Measurements from ENCODE around the gene PPFIA4. TPM values are rescaled to one million over a fixed set of nuclear protein-coding genes. Genes with fewer than 3 reads are reported as not detected.

The PPFIA4 gene
- polyA plus RNA-seq, 1 donor (not counting 4 experiments of a cell fraction or from before 2014, with no cell fraction given), result 2.3 TPM

DNA sequence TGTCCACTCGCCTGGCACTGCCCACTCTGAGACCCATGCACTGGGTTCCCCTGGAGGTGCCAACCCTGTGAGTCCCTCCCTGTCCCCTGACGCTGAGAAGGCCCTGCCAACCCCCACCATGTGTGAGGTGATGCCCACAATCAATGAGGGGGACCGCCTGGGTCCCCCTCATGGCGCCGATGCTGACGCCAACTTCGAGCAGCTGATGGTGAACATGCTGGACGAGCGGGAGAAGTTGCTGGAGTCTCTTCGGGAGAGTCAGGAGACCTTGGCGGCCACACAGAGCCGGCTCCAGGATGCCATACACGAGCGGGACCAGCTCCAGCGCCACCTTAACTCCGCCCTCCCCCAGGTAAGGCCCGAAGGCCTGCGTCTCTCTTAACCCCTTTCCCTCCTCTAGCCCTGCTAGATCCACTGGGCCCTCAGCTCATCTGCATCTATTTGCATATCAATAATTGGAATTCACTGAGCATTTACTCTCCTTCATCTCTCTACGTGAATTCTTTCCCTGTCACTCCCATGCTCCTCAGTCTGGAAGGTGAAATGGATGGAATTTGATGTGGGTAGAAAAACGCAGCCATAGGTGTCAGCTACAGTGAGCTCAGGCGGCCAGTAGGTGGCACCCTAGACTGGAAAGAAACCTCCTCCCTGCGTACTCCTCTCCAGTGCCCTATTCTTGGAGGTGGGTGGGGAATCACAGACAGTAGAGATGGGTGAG is 12.8 kb downstream of the PPFIA4 start:
- Histone ChIP-seq H3K79me2 (ENCODE audit: control insufficient read depth, insufficient read depth, low read length) (no peaks in the 10 kb centered on the region), H3K4me3 (ENCODE audit: control insufficient read depth in 2 of 3, extremely low read depth in 1 of 3, insufficient read depth in 2 of 3, low read depth in 1 of 3, low read length in 3 of 3) (no peak overlapping the region), H3K9ac (ENCODE audit: control insufficient read depth, extremely low read depth, insufficient read depth, low read length) (no peak overlapping the region), H3K4me1 (ENCODE audit: control insufficient read depth, extremely low read depth, insufficient read depth, low read length) (peaks cover 23% of the 10 kb centered on the region), H3K27ac (ENCODE audit: control insufficient read depth, insufficient read depth, low read length) (no peak overlapping the region), H2AFZ (ENCODE audit: control insufficient read depth, low read length) (no peak overlapping the region), H3K27me3 (ENCODE audit: control insufficient read depth, extremely low read depth, insufficient read depth, low read length) (peaks cover 5% of the 10 kb centered on the region), H3K4me2 (ENCODE audit: control insufficient read depth, extremely low read depth, insufficient read depth, low read depth, low read length) (peak overlapping the region; percentile 15), H3K9me3 (ENCODE audit: control insufficient read depth, low read depth, low read length) (no peaks in the 10 kb centered on the region), H3K9me1 (ENCODE audit: control insufficient read depth, extremely low read depth, insufficient read depth, low read length) (no peaks in the 10 kb centered on the region), H3K36me3 (ENCODE audit: control insufficient read depth in 2 of 2, extremely low read depth in 1 of 2, insufficient read depth in 2 of 2, low read length in 2 of 2) (no peaks in the 10 kb centered on the region), H4K20me1 (ENCODE audit: control insufficient read depth, extremely low read depth, insufficient read depth, low read length) (peaks cover 5% of the 10 kb centered on the region)
- FAIRE-seq (peak; percentile 81), DNase-seq (ENCODE audit: low read depth, low spot score) (no peak)
- TF ChIP-seq, protein P1, sequence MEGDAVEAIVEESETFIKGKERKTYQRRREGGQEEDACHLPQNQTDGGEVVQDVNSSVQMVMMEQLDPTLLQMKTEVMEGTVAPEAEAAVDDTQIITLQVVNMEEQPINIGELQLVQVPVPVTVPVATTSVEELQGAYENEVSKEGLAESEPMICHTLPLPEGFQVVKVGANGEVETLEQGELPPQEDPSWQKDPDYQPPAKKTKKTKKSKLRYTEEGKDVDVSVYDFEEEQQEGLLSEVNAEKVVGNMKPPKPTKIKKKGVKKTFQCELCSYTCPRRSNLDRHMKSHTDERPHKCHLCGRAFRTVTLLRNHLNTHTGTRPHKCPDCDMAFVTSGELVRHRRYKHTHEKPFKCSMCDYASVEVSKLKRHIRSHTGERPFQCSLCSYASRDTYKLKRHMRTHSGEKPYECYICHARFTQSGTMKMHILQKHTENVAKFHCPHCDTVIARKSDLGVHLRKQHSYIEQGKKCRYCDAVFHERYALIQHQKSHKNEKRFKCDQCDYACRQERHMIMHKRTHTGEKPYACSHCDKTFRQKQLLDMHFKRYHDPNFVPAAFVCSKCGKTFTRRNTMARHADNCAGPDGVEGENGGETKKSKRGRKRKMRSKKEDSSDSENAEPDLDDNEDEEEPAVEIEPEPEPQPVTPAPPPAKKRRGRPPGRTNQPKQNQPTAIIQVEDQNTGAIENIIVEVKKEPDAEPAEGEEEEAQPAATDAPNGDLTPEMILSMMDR (optimal IDR thresholded peaks at IDR 0.05 in 1 of 3, IDR thresholded peaks at IDR 0.05 in 1 of 3, conservative IDR thresholded peaks at IDR 0.05 in 1 of 3; ENCODE audit: extremely low read depth in 1 of 3, insufficient read depth in 2 of 3, low read length in 3 of 3), result peak; percentile 93 to 98 (median 97)
- no peak for TF ChIP-seq EZH2 (IDR thresholded peaks at IDR 0.05; ENCODE audit: low read length)
- dilution Hi-C loops (cut with MboI; ENCODE audit: extremely low pct_ligation_motif_present, low sequenced_read_pairs), result loop anchor here (25.0 kb wide), 1 partner anchor 223 kb away; no protein-coding TSS in a partner anchor

DNA sequence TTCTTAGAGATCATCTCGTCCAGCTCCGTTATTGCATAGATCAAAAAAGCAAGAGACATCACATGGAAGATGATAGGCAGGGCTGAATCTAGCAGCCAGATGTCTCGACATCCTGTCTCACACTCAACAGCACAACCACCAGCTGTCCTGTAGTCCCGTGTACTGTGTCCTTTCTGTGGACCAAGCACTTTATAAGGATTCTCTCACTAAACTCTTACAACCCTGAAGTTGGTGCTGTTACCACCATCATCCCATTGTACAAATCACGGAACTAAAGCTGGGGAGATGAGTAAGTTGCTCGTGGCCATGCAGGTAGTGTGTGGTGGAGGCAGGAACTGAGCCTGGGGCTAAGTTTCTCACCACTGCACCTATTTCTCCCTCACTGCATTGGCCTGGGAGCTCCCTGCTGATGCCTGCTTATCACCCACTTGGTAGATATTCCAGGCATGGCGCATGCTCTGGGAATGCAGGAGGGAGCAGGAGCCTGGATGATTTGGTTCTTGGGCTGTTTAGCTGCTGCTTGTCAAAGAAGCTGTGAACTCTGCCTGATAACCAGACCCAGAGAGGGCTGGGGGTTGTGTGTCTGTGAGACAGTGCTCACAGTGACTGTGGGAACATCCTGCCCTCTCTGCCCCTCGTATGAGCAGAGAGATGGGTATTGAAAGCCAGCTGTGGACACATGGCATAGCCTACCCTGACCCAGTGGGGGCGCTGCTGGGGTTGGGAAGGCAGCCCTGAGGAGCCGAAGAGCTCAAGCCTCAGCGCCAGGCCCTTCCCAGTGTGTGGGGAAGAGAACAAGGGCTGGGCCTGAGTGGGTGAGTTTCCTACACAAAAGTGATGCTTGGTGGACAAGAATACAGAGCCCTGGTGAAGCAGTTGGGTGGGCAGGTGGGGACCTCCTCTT is 13.6 kb downstream of the PPFIA4 start:
- DNase-seq (ENCODE audit: low read depth, low spot score) (peak; percentile 60), FAIRE-seq (no peak)
- H3K4me2 ChIP-seq (ENCODE audit: control insufficient read depth, extremely low read depth, insufficient read depth, low read depth, low read length), result peak overlapping the region; percentile 15
- H3K9ac ChIP-seq (ENCODE audit: control insufficient read depth, extremely low read depth, insufficient read depth, low read length), result no peak overlapping the region
- TF ChIP-seq EZH2 (IDR thresholded peaks at IDR 0.05; ENCODE audit: low read length), result no peak
- TF ChIP-seq, protein P1 (optimal IDR thresholded peaks at IDR 0.05 in 1 of 3, IDR thresholded peaks at IDR 0.05 in 1 of 3, conservative IDR thresholded peaks at IDR 0.05 in 1 of 3; ENCODE audit: extremely low read depth in 1 of 3, insufficient read depth in 2 of 3, low read length in 3 of 3), result peak; percentile 46 to 71 (median 51)
- H3K27ac ChIP-seq (ENCODE audit: control insufficient read depth, insufficient read depth, low read length), result no peak overlapping the region
- H3K4me1 ChIP-seq (ENCODE audit: control insufficient read depth, extremely low read depth, insufficient read depth, low read length), result peaks cover 23% of the 10 kb centered on the region
- no peak overlapping the region for H2AFZ ChIP-seq (ENCODE audit: control insufficient read depth, low read length)
- H3K79me2 ChIP-seq (ENCODE audit: control insufficient read depth, insufficient read depth, low read length), result no peaks in the 10 kb centered on the region
- dilution Hi-C loops (cut with MboI; ENCODE audit: extremely low pct_ligation_motif_present, low sequenced_read_pairs), result loop anchor here (25.0 kb wide), 1 partner anchor 222 kb away; no protein-coding TSS in a partner anchor
- no peaks in the 10 kb centered on the region for H3K9me3 ChIP-seq (ENCODE audit: control insufficient read depth, low read depth, low read length)
- peaks cover 5% of the 10 kb centered on the region for H4K20me1 ChIP-seq (ENCODE audit: control insufficient read depth, extremely low read depth, insufficient read depth, low read length)
- H3K36me3 ChIP-seq (ENCODE audit: control insufficient read depth in 2 of 2, extremely low read depth in 1 of 2, insufficient read depth in 2 of 2, low read length in 2 of 2), result no peaks in the 10 kb centered on the region
- peaks cover 5% of the 10 kb centered on the region for H3K27me3 ChIP-seq (ENCODE audit: control insufficient read depth, extremely low read depth, insufficient read depth, low read length)
- no peak overlapping the region for H3K4me3 ChIP-seq (ENCODE audit: control insufficient read depth in 2 of 3, extremely low read depth in 1 of 3, insufficient read depth in 2 of 3, low read depth in 1 of 3, low read length in 3 of 3)
- H3K9me1 ChIP-seq (ENCODE audit: control insufficient read depth, extremely low read depth, insufficient read depth, low read length), result no peaks in the 10 kb centered on the region
